Mesothelial cell of epicardium (in vitro differentiated cells): Measurements from ENCODE around the gene PTCD1. TPM values are rescaled to one million over a fixed set of nuclear protein-coding genes. Genes with fewer than 3 reads are reported as not detected.
A peak's percentile ranks its signal among the peaks of the same experiment; 100 is the strongest.
"Not testable (repeated sequence)": the region's sequence is repeated elsewhere in the genome, so short reads cannot be mapped to it uniquely, and the experiment has no call there.

Source experiments
- DNase-seq, 2 experiments: peaks; one replicate each; pipeline ENCODE4 v3.0.0; 2021; ENCODE audit warnings: low spot score in 2 of 2; ENCODE audit not compliant: unreplicated experiment in 2 of 2
- H3K27ac Mint-ChIP-seq: 2 replicates; pipeline ENCODE4 v1.8.0; 2021; ENCODE audit warnings: mixed read lengths
- H3K27me3 Mint-ChIP-seq: 2 replicates; pipeline ENCODE4 v1.8.0; 2021; ENCODE audit warnings: low read depth, mixed read lengths
- H3K36me3 Mint-ChIP-seq: 2 replicates; pipeline ENCODE4 v1.8.0; 2021; ENCODE audit warnings: mixed read lengths
- H3K4me1 Mint-ChIP-seq: 2 replicates; pipeline ENCODE4 v1.8.0; 2021; ENCODE audit warnings: mixed read lengths
- H3K4me3 Mint-ChIP-seq: 2 replicates; pipeline ENCODE4 v1.8.0; 2021; ENCODE audit warnings: mild to moderate bottlenecking, moderate library complexity, mixed read lengths
- H3K9me3 Mint-ChIP-seq: 2 replicates; pipeline ENCODE4 v1.8.0; 2021; ENCODE audit warnings: mixed read lengths
- CTCF ChIP-seq: fragments of 200-600 bp; sonication (generic); IDR thresholded peaks from one replicate; pipeline ENCODE4 v1.5.0; 2021; ENCODE audit warnings: antibody characterized with exemption; ENCODE audit not compliant: unreplicated experiment
- total RNA-seq: library from RNA; stranded (reverse); gene quantifications from 3 replicates; pipeline ENCODE4 v1.2.1, GENCODE V29; 2021

The PTCD1 gene
- total RNA-seq, 1 donor from 2014 or later: 12.3 TPM

- no peak overlapping the region for H3K27ac Mint-ChIP-seq
- TF ChIP-seq CTCF: no peak
- no peak overlapping the region for H3K4me3 Mint-ChIP-seq
- H3K27me3 Mint-ChIP-seq: no peaks in the 10 kb centered on the region
- DNase-seq: no peak
- H3K36me3 Mint-ChIP-seq: peaks cover 28% of the 10 kb centered on the region
- H3K4me1 Mint-ChIP-seq: no peaks in the 10 kb centered on the region
- no peaks in the 10 kb centered on the region for H3K9me3 Mint-ChIP-seq
These were observed 10.3 kb upstream of the PTCD1 start for GRCh38 chr7:99448855-99449254.

GRCh38 chr7:99447943-99448342 is 9.3 kb upstream of the PTCD1 start:
- no peak overlapping the region for H3K27ac Mint-ChIP-seq
- DNase-seq: no peak
- H3K27me3 Mint-ChIP-seq: no peaks in the 10 kb centered on the region
- no peaks in the 10 kb centered on the region for H3K4me1 Mint-ChIP-seq
- peaks cover 28% of the 10 kb centered on the region for H3K36me3 Mint-ChIP-seq
- H3K4me3 Mint-ChIP-seq: no peak overlapping the region
- no peak for TF ChIP-seq CTCF
- H3K9me3 Mint-ChIP-seq: no peaks in the 10 kb centered on the region

- Mint-ChIP-seq H3K27me3 (no peaks in the 10 kb centered on the region), H3K4me1 (peaks cover 2% of the 10 kb centered on the region), H3K36me3 (peaks cover 32% of the 10 kb centered on the region), H3K9me3 (no peaks in the 10 kb centered on the region), H3K4me3 (no peak overlapping the region), H3K27ac (no peak overlapping the region)
- no peak for DNase-seq
- TF ChIP-seq CTCF: no peak
These were observed 7.5 kb upstream of the PTCD1 start for GRCh38 chr7:99446096-99446495.

GRCh38 chr7:99440195-99440594 is 1.6 kb upstream of the PTCD1 start:
- peaks cover 16% of the 10 kb centered on the region for H3K36me3 Mint-ChIP-seq
- TF ChIP-seq CTCF: no peak
- H3K4me3 Mint-ChIP-seq: peak overlapping the region; percentile 98
- peak overlapping the region; percentile 87 for H3K27ac Mint-ChIP-seq
- no peaks in the 10 kb centered on the region for H3K9me3 Mint-ChIP-seq
- no peaks in the 10 kb centered on the region for H3K27me3 Mint-ChIP-seq
- no peak for DNase-seq
- H3K4me1 Mint-ChIP-seq: peaks cover 18% of the 10 kb centered on the region

GRCh38 chr7:99437946-99438572 is 539 bp downstream of the PTCD1 start:
- Mint-ChIP-seq H3K4me3 (peak overlapping the region; percentile 98), H3K4me1 (peaks cover 18% of the 10 kb centered on the region), H3K27me3 (no peaks in the 10 kb centered on the region), H3K36me3 (peaks cover 13% of the 10 kb centered on the region), H3K27ac (peak overlapping the region; percentile 99), H3K9me3 (no peaks in the 10 kb centered on the region)
- no peak for DNase-seq
- no peak for TF ChIP-seq CTCF

GRCh38 chr7:99433158-99433557 is 5.4 kb downstream of the PTCD1 start:
- Mint-ChIP-seq H3K36me3 (peaks cover 15% of the 10 kb centered on the region), H3K4me1 (no peaks in the 10 kb centered on the region), H3K4me3 (no peak overlapping the region), H3K27ac (no peak overlapping the region), H3K9me3 (no peaks in the 10 kb centered on the region), H3K27me3 (no peaks in the 10 kb centered on the region)
- no peak for TF ChIP-seq CTCF
- DNase-seq: no peak

- peak overlapping the region; percentile 43 for H3K27ac Mint-ChIP-seq
- H3K4me1 Mint-ChIP-seq, H3K9me3 Mint-ChIP-seq, DNase-seq, H3K27me3 Mint-ChIP-seq, H3K4me3 Mint-ChIP-seq: not testable (repeated sequence)
- peaks cover 20% of the 10 kb centered on the region for H3K36me3 Mint-ChIP-seq
These were observed 6.7 kb downstream of the PTCD1 start for GRCh38 chr7:99431756-99432540.
